GM13976 (cell line): ENCODE measurements around the gene CELF5.
"Not testable (repeated sequence)": the region's sequence is repeated elsewhere in the genome, so short reads cannot be mapped to it uniquely, and the experiment has no call there.

ENCODE experiments used
- DNase-seq: peaks from one replicate; pipeline ENCODE4 v3.0.0; 2012; ENCODE audit warnings: low spot score
- CTCF ChIP-seq: IDR thresholded peaks from 2 replicates; pipeline ENCODE4 v1.5.1; 2012; ENCODE audit warnings: borderline replicate concordance, mild to moderate bottlenecking; ENCODE audit not compliant: insufficient read depth; ENCODE audit errors: extremely low read depth, missing control alignments, control extremely low read depth
- in situ Hi-C: fragments of 300-500 bp; cut with MboI; formaldehyde crosslinking; loops from one replicate; pipeline ENCODE4 v1.12.0; 2022; ENCODE audit warnings: low sequenced_read_pairs, mixed read lengths, inconsistent platforms; ENCODE audit not compliant: unreplicated experiment

Gene CELF5

GRCh38 chr19:3234800-3235199 lies 10.3 kb downstream of the CELF5 start:
- in situ Hi-C loops: no loop called here
- peak; percentile 52 for DNase-seq
- peak; percentile 38 for TF ChIP-seq CTCF

GRCh38 chr19:3235604-3236003 lies 11.1 kb downstream of the CELF5 start:
- in situ Hi-C loops, DNase-seq: not testable (repeated sequence)

GRCh38 chr19:3236272-3236671 lies 11.8 kb downstream of the CELF5 start:
- no peak for DNase-seq
- in situ Hi-C loops: no loop called here
- TF ChIP-seq CTCF: no peak

- TF ChIP-seq CTCF: no peak
- no peak for DNase-seq
- in situ Hi-C loops: no loop called here
Measured at GRCh38 chr19:3238066-3238561, 13.7 kb downstream of the CELF5 start.

GRCh38 chr19:3239367-3239766 lies 14.9 kb downstream of the CELF5 start:
- DNase-seq: no peak
- in situ Hi-C loops: no loop called here
- no peak for TF ChIP-seq CTCF

GRCh38 chr19:3243819-3244700 lies 19.6 kb downstream of the CELF5 start:
- TF ChIP-seq CTCF: no peak
- in situ Hi-C loops: no loop called here
- DNase-seq: peak; percentile 59

GRCh38 chr19:3245050-3245449 lies 20.6 kb downstream of the CELF5 start:
- in situ Hi-C loops: no loop called here
- no peak for TF ChIP-seq CTCF
- no peak for DNase-seq
